Adrenal gland (tissue), 5 donors: ENCODE results near the gene MMP13.

Experiments
- CTCF ChIP-seq, 6 experiments: fragments of 450-650 bp in 4 of 6; fragments of 200-600 bp in 2 of 6; sonication (generic) in 1 of 6; IDR thresholded peaks; 1 replicate in 5 of 6; 2 replicates in 1 of 6; pipeline versions ENCODE4 v1.5.1 to v1.8.0; 2016 to 2021; ENCODE audit warnings: antibody characterized with exemption in 6 of 6, mild to moderate bottlenecking in 2 of 6, moderate library complexity in 1 of 6
- POLR2A ChIP-seq, 2 donors: fragments of 450-650 bp; IDR thresholded peaks; one replicate each; pipeline ENCODE4 v1.6.1; 2017; ENCODE audit warnings: antibody characterized with exemption in 2 of 2, mild to moderate bottlenecking in 2 of 2, moderate library complexity in 1 of 2
- donor health status: DM: no; HTN: no; CAD: no.

DNA sequence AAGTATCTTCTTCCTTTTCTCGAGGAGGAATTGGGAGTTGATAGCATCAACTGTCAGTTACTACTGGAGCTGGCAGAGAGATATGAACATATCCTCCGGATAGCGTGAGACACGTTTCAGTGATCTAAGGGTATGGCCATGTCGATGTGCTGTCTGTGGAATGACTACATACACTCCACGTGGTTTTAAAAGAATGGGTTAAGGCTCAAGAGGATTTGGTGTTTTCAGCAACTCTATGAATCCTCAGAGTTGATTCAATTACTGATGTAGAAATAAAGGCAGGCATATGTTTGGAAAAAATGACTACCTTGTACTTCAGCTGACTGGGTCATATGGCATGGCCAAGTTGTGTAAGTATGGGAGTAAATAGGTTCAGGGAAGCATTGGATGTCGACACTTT, 22.9 kb downstream of the MMP13 start:
- TF ChIP-seq POLR2A (IDR thresholded peaks at IDR 0.05) (no peak), CTCF (IDR thresholded peaks at IDR 0.05) (no peak)
